ENCODE data around the gene FAM221B. TPM values are rescaled to one million over a fixed set of nuclear protein-coding genes. Genes with fewer than 3 reads are reported as not detected.

FAM221B gene
- total and polyA plus RNA-seq, 2 of the 4 experiments (the other 2 are of a cell fraction): not detected

GRCh38 chr9:35797311-35798109, 31.0 kb downstream of the FAM221B start:
- no peak for TF ChIP-seq SMC3 (IDR thresholded peaks at IDR 0.05; ENCODE audit: low read depth, low read length)
- TF ChIP-seq RAD21 (IDR thresholded peaks at IDR 0.05; ENCODE audit: low read length): no peak
- DNase-seq: peak; percentile 18
- intact Hi-C loops (cut with micrococcal nuclease): no loop called here
- Histone ChIP-seq H2BK5ac (ENCODE audit: low read depth, low read length, poor library complexity, severe bottlenecking) (no peak overlapping the region), H4K5ac (ENCODE audit: low read depth, low read length) (no peak overlapping the region), H4K20me1 (ENCODE audit: insufficient read depth, low read length) (no peaks in the 10 kb centered on the region), H3K18ac (ENCODE audit: low read depth, low read length) (no peak overlapping the region), H3K9me1 (ENCODE audit: insufficient read depth, low read length) (peaks cover 46% of the 10 kb centered on the region), H3K36me3 (ENCODE audit: control insufficient read depth, insufficient read depth, low read length) (peaks cover 21% of the 10 kb centered on the region), H2AK9ac (replicated peaks; ENCODE audit: low read depth, low read length, poor library complexity) (no peak overlapping the region), H2BK20ac (ENCODE audit: low read depth, low read length) (no peak overlapping the region; the same call in 1 of the 2 replicates), H3K4me3 (ENCODE audit: insufficient read depth, low read depth, low read length) (no peak overlapping the region), H3K56ac (ENCODE audit: extremely low read depth, insufficient read depth, low read length) (no peak overlapping the region), H3K9ac (ENCODE audit: low read depth, low read length) (no peak overlapping the region), H3K27ac (ENCODE audit: insufficient read depth, low read length) (no peak overlapping the region), H3K14ac (replicated peaks; ENCODE audit: low read depth, low read length) (no peak overlapping the region), H3K9me3 (ENCODE audit: control insufficient read depth, insufficient read depth, low read length) (no peaks in the 10 kb centered on the region), H4K91ac (ENCODE audit: insufficient read depth, low read depth, low read length) (no peak overlapping the region), H3K4me2 (ENCODE audit: low read depth, low read length) (no peak overlapping the region), H4K8ac (ENCODE audit: low read depth in 2 of 2, low read length in 2 of 2) (no peak overlapping the region), H2BK120ac (ENCODE audit: low read depth, low read length) (no peak overlapping the region), H3K79me1 (ENCODE audit: low read depth in 1 of 2, low read length in 2 of 2) (peaks cover 25 to 58% of the 10 kb centered on the region in 2 experiments), H2AK5ac (ENCODE audit: low read depth, low read length) (peak overlapping the region; percentile 20; the same call in 1 of the 2 replicates), H3K27me3 (ENCODE audit: control insufficient read depth, insufficient read depth, low read length) (no peaks in the 10 kb centered on the region), H2BK15ac (ENCODE audit: low read depth, low read length) (no peak overlapping the region), H3K4ac (ENCODE audit: low read depth, low read length) (no peak overlapping the region), H3K23ac (ENCODE audit: low read depth, low read length) (no peak overlapping the region), H3K4me1 (ENCODE audit: control insufficient read depth, insufficient read depth, low read length) (peaks cover 15% of the 10 kb centered on the region), H2AFZ (replicated peaks; ENCODE audit: low read length, poor library complexity) (no peak overlapping the region)
- BruUV-seq (replicated peaks): no TSS peak
- WGBS, 2 experiments (ENCODE audit: extremely low coverage in 2 of 2, insufficient read length in 1 of 2): 80% methylated on average over 1 of the region's 6 CpGs; no CpG with 5 or more reads in 1 of the 2 experiments
- ChIA-PET POLR2A (ENCODE audit: unreplicated experiment) (interaction anchor here (0.6 kb wide), 1 partner anchor 15 kb away, joined by 3 read pairs; the partner anchor contains the start of gene SPAG8), CTCF (interaction anchor here (1.0 kb wide), 1 partner anchor 29 kb away, joined by 3 read pairs; no protein-coding TSS in a partner anchor)
- ATAC-seq (ENCODE audit: low read depth): no peak
- dilution Hi-C loops (cut with HindIII; ENCODE audit: low sequenced_read_pairs, unreplicated experiment): no loop called here
- in situ Hi-C loops (cut with MboI; ENCODE audit: low sequenced_read_pairs): no loop called here
